H9 (cell line): ENCODE data around the gene JMJD1C. TPM values are rescaled to one million over a fixed set of nuclear protein-coding genes. Genes with fewer than 3 reads are reported as not detected.

Experiments used
- DNase-seq: peaks from one replicate; pipeline ENCODE4 v3.0.0-alpha.2; 2017
- H2AFZ ChIP-seq: one replicate; pipeline ENCODE4 v1.6.1; 2013; ENCODE audit warnings: mild to moderate bottlenecking, low read length, control low read depth, moderate library complexity
- H2AK5ac ChIP-seq: 2 replicates; pipeline ENCODE4 v1.6.1; 2013; ENCODE audit warnings: low read length, control low read depth, mixed read lengths; ENCODE audit not compliant: insufficient read length
- H2BK120ac ChIP-seq: one replicate; pipeline ENCODE4 v1.6.1; 2013; ENCODE audit warnings: low read depth, mild to moderate bottlenecking, low read length, control low read depth, inconsistent platforms; ENCODE audit not compliant: poor library complexity, severe bottlenecking
- H2BK12ac ChIP-seq: 2 replicates; pipeline ENCODE4 v1.6.1; 2013; ENCODE audit warnings: low read length, control low read depth, mixed read lengths, low read depth; ENCODE audit not compliant: insufficient read length
- H2BK15ac ChIP-seq: 2 replicates; pipeline ENCODE4 v1.6.1; 2013; ENCODE audit warnings: low read depth, low read length, control low read depth
- H2BK20ac ChIP-seq: one replicate; pipeline ENCODE4 v1.6.1; 2013; ENCODE audit warnings: low read depth, mild to moderate bottlenecking, low read length, control low read depth, inconsistent platforms; ENCODE audit not compliant: poor library complexity, severe bottlenecking
- H2BK5ac ChIP-seq: 2 replicates; pipeline ENCODE4 v1.6.1; 2013; ENCODE audit warnings: low read length, control low read depth, mixed read lengths; ENCODE audit not compliant: insufficient read length
- H3K14ac ChIP-seq: 2 replicates; pipeline ENCODE4 v1.6.1; 2013; ENCODE audit warnings: low read length, control low read depth; ENCODE audit not compliant: insufficient read depth
- H3K18ac ChIP-seq: 2 replicates; pipeline ENCODE4 v1.6.1; 2013; ENCODE audit warnings: low read depth, mild to moderate bottlenecking, mixed read lengths, low read length, control low read depth; ENCODE audit not compliant: insufficient read length
- H3K23ac ChIP-seq: 2 replicates; pipeline ENCODE4 v1.6.1; 2013; ENCODE audit warnings: low read length, control low read depth, mixed read lengths, low read depth; ENCODE audit not compliant: insufficient read length
- H3K23me2 ChIP-seq: 2 replicates; pipeline ENCODE4 v1.6.1; 2013; ENCODE audit warnings: low read depth, mild to moderate bottlenecking, mixed read lengths, low read length, control low read depth; ENCODE audit not compliant: insufficient read length, poor library complexity, severe bottlenecking
- H3K27ac ChIP-seq: 2 replicates; pipeline ENCODE4 v1.5.1; 2013; ENCODE audit warnings: low read length, control low read depth, mixed read lengths, low read depth; ENCODE audit not compliant: insufficient read length
- H3K27me3 ChIP-seq: 2 replicates; pipeline ENCODE4 v1.6.1; 2013; ENCODE audit warnings: low read length, control low read depth, inconsistent platforms; ENCODE audit not compliant: insufficient read depth
- H3K4ac ChIP-seq: 2 replicates; pipeline ENCODE4 v1.6.1; 2013; ENCODE audit warnings: low read depth, mild to moderate bottlenecking, control low read depth, inconsistent platforms, low read length, moderate library complexity
- H3K4me1 ChIP-seq: 2 replicates; pipeline ENCODE4 v1.6.1; 2013; ENCODE audit warnings: low read length, control low read depth, inconsistent platforms; ENCODE audit not compliant: insufficient read depth
- H3K4me2 ChIP-seq: 2 replicates; pipeline ENCODE4 v1.6.1; 2013; ENCODE audit warnings: low read length, control low read depth, mixed read lengths; ENCODE audit not compliant: insufficient read length, insufficient read depth
- H3K56ac ChIP-seq: 2 replicates; pipeline ENCODE4 v1.6.1; 2013; ENCODE audit warnings: low read depth, mild to moderate bottlenecking, mixed read lengths, low read length, control low read depth; ENCODE audit not compliant: insufficient read length
- H3K79me1 ChIP-seq: 2 replicates; pipeline ENCODE4 v1.6.1; 2013; ENCODE audit warnings: low read depth, mild to moderate bottlenecking, moderate library complexity, low read length, control low read depth, inconsistent platforms; ENCODE audit not compliant: insufficient read depth, poor library complexity, severe bottlenecking
- H3K79me2 ChIP-seq: 2 replicates; pipeline ENCODE4 v1.6.1; 2013; ENCODE audit warnings: low read length, control low read depth, inconsistent platforms; ENCODE audit not compliant: insufficient read depth
- H3K9ac ChIP-seq: 2 replicates; pipeline ENCODE4 v1.6.1; 2013; ENCODE audit warnings: low read length, control low read depth, mixed read lengths; ENCODE audit not compliant: insufficient read length; ENCODE audit errors: extremely low read depth
- H3K9me3 ChIP-seq: one replicate; pipeline ENCODE4 v1.6.1; 2013; ENCODE audit warnings: low read depth, low read length, inconsistent platforms; ENCODE audit not compliant: control insufficient read depth
- H3T11ph ChIP-seq: one replicate; pipeline ENCODE4 v1.6.1; 2013; ENCODE audit warnings: mild to moderate bottlenecking, low read length, control low read depth, inconsistent platforms
- H4K20me1 ChIP-seq: one replicate; pipeline ENCODE4 v1.6.1; 2013; ENCODE audit not compliant: control insufficient read depth, insufficient read length, insufficient read depth
- H4K5ac ChIP-seq: 2 replicates; pipeline ENCODE4 v1.6.1; 2013; ENCODE audit warnings: low read depth, mild to moderate bottlenecking, mixed read lengths, low read length, control low read depth; ENCODE audit not compliant: insufficient read length
- H4K8ac ChIP-seq: replicated peaks from 2 replicates; pipeline ENCODE4 v1.6.1; 2013; ENCODE audit warnings: low read length, control low read depth, mixed read lengths, low read depth; ENCODE audit not compliant: insufficient read length
- H4K91ac ChIP-seq: 2 replicates; pipeline ENCODE4 v1.6.1; 2013; ENCODE audit warnings: low read depth, mild to moderate bottlenecking, moderate library complexity, mixed read lengths, low read length, control low read depth; ENCODE audit not compliant: insufficient read length
- H3K27ac Mint-ChIP-seq, 3 experiments: 2 replicates in 2 of 3; 3 replicates in 1 of 3; pipeline ENCODE4 v1.8.0; 2020 to 2021; ENCODE audit warnings: mixed read lengths in 3 of 3, mild to moderate bottlenecking in 1 of 3, moderate library complexity in 1 of 3
- H3K27me3 Mint-ChIP-seq: 2 replicates; pipeline ENCODE4 v1.8.0; 2021; ENCODE audit warnings: low read depth, mild to moderate bottlenecking, moderate library complexity, mixed read lengths
- H3K36me3 Mint-ChIP-seq, 3 experiments: 2 replicates in 2 of 3; 3 replicates in 1 of 3; pipeline ENCODE4 v1.8.0; 2020 to 2021; ENCODE audit warnings: low read depth in 3 of 3, mixed read lengths in 3 of 3; ENCODE audit not compliant: insufficient read depth in 1 of 3
- H3K4me1 Mint-ChIP-seq, 2 experiments: 2 replicates each; pipeline ENCODE4 v1.8.0; 2020; ENCODE audit warnings: mixed read lengths in 2 of 2
- H3K4me3 Mint-ChIP-seq, 2 experiments: 2 replicates in 1 of 2; 3 replicates in 1 of 2; pipeline ENCODE4 v1.8.0; 2020 to 2021; ENCODE audit warnings: mild to moderate bottlenecking in 2 of 2, mixed read lengths in 2 of 2, moderate library complexity in 1 of 2
- H3K9me3 Mint-ChIP-seq, 2 experiments: 2 replicates in 1 of 2; 3 replicates in 1 of 2; pipeline ENCODE4 v1.8.0; 2020; ENCODE audit warnings: mild to moderate bottlenecking in 2 of 2, mixed read lengths in 2 of 2, moderate library complexity in 1 of 2
- WGBS: extraction: QIAGEN DNeasy Blood & Tissue Kit; methylation state at CpG from one replicate; pipeline ENCODE4 v1.1.7; 2013; ENCODE audit warnings: missing lambda C conversion rate, low lambda C conversion rate, mixed read lengths; ENCODE audit not compliant: insufficient read length; ENCODE audit errors: extremely low coverage; 5-methylcytosine and 5-hydroxymethylcytosine counted together
- total RNA-seq: library from RNA; stranded (reverse); gene quantifications from 2 replicates; pipeline ENCODE4 v1.2.1, GENCODE V29; 2021
- TF ChIP-seq, protein P1 (sequence below): fragments of 200-600 bp; sonication (generic); conservative IDR thresholded peaks from 3 replicates; pipeline ENCODE4 v1.8.0; 2021; ENCODE audit warnings: antibody characterized with exemption, mild to moderate bottlenecking

JMJD1C gene
- total RNA-seq, 1 experiment from 2014 or later: 200 TPM

DNA sequence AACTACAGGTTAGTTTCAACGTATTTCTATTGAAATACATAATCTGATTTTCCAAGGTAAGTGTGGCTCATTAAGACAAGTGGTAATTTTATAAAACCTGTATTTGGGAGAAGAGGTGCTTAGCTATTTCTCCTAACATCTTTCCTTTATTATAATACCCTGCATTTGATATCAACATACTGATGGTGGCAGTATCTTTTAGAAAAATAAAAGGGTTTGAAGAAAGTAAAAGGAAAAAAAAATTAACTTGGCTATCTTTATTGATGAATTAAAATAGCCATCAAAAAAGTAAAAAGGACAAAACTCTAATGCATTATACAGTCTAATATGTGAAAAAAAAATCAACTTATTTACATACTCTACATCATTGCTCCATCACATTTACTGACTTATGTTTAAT, 264.7 kb downstream of the JMJD1C start:
- no peak overlapping the region for H3K14ac ChIP-seq
- peaks cover 9% of the 10 kb centered on the region; the same call in 1 of the 2 replicates for H3K79me2 ChIP-seq
- no peaks in the 10 kb centered on the region for H3K23me2 ChIP-seq
- Mint-ChIP-seq H3K4me3 (no peak overlapping the region), H3K36me3 (peaks cover 41 to 67% (median 64%) of the 10 kb centered on the region in 3 experiments; a peak in 6 of 7 replicates), H3K27ac (no peak overlapping the region), H3K9me3 (no peaks in the 10 kb centered on the region), H3K4me1 (peaks cover 45 to 48% of the 10 kb centered on the region in 2 experiments), H3K27me3 (no peaks in the 10 kb centered on the region)
- H4K5ac ChIP-seq: no peak overlapping the region
- H4K8ac ChIP-seq: no peak overlapping the region
- no peak overlapping the region for H3K4ac ChIP-seq
- H2BK15ac ChIP-seq: no peak overlapping the region
- no peak overlapping the region for H4K91ac ChIP-seq
- H2BK5ac ChIP-seq: no peak overlapping the region
- H3T11ph ChIP-seq: no peak overlapping the region
- no peak overlapping the region for H2AFZ ChIP-seq
- H3K9ac ChIP-seq: no peak overlapping the region
- H2BK120ac ChIP-seq: no peak overlapping the region
- H2BK12ac ChIP-seq: no peak overlapping the region
- no CpG with 5 or more reads among the region's 1 CpG for WGBS
- H3K18ac ChIP-seq: no peak overlapping the region
- DNase-seq: no peak
- H3K23ac ChIP-seq: no peak overlapping the region
- H3K4me1 ChIP-seq: peaks cover 3% of the 10 kb centered on the region
- no peak overlapping the region for H3K56ac ChIP-seq
- H2BK20ac ChIP-seq: no peak overlapping the region
- no peaks in the 10 kb centered on the region for H4K20me1 ChIP-seq
- H2AK5ac ChIP-seq: no peak overlapping the region
- TF ChIP-seq, protein P1, sequence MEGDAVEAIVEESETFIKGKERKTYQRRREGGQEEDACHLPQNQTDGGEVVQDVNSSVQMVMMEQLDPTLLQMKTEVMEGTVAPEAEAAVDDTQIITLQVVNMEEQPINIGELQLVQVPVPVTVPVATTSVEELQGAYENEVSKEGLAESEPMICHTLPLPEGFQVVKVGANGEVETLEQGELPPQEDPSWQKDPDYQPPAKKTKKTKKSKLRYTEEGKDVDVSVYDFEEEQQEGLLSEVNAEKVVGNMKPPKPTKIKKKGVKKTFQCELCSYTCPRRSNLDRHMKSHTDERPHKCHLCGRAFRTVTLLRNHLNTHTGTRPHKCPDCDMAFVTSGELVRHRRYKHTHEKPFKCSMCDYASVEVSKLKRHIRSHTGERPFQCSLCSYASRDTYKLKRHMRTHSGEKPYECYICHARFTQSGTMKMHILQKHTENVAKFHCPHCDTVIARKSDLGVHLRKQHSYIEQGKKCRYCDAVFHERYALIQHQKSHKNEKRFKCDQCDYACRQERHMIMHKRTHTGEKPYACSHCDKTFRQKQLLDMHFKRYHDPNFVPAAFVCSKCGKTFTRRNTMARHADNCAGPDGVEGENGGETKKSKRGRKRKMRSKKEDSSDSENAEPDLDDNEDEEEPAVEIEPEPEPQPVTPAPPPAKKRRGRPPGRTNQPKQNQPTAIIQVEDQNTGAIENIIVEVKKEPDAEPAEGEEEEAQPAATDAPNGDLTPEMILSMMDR: no peak
- H3K79me1 ChIP-seq: peaks cover 4% of the 10 kb centered on the region
- H3K9me3 ChIP-seq: no peaks in the 10 kb centered on the region
- no peaks in the 10 kb centered on the region for H3K27me3 ChIP-seq
- no peak overlapping the region for H3K4me2 ChIP-seq
- no peak overlapping the region for H3K27ac ChIP-seq
